Mesenchymal stem cell (in vitro differentiated cells and primary cell): Measurements from ENCODE around the gene COL18A1.

Experiments used
- DNase-seq: peaks from one replicate; pipeline ENCODE4 v3.0.0-alpha.2; 2013
- H2AFZ ChIP-seq: one replicate; pipeline ENCODE4 v1.6.1; 2013; ENCODE audit warnings: low read depth, mild to moderate bottlenecking, control low read depth, inconsistent platforms, low read length, moderate library complexity
- H2AK5ac ChIP-seq: 2 replicates; pipeline ENCODE4 v1.6.1; 2013; ENCODE audit warnings: low read length, moderate library complexity, mild to moderate bottlenecking, inconsistent platforms; ENCODE audit not compliant: severe bottlenecking
- H2BK120ac ChIP-seq: one replicate; pipeline ENCODE4 v1.6.1; 2013; ENCODE audit warnings: low read depth, mild to moderate bottlenecking, inconsistent platforms, low read length, moderate library complexity
- H2BK12ac ChIP-seq, 2 experiments: one replicate each; pipeline ENCODE4 v1.6.1; 2013; ENCODE audit warnings: inconsistent platforms in 2 of 2, low read length in 2 of 2, mild to moderate bottlenecking in 2 of 2, moderate library complexity in 2 of 2, control low read depth in 1 of 2
- H2BK15ac ChIP-seq: one replicate; pipeline ENCODE4 v1.6.1; 2013; ENCODE audit warnings: mild to moderate bottlenecking, low read depth, inconsistent platforms; ENCODE audit not compliant: poor library complexity, severe bottlenecking
- H2BK5ac ChIP-seq: 2 replicates; pipeline ENCODE4 v1.6.1; 2013; ENCODE audit warnings: low read depth, mild to moderate bottlenecking, low read length, control low read depth, inconsistent platforms; ENCODE audit not compliant: poor library complexity, severe bottlenecking
- H3K14ac ChIP-seq, 2 experiments: one replicate each; pipeline ENCODE4 v1.6.1; 2013; ENCODE audit warnings: inconsistent platforms in 2 of 2, low read length in 2 of 2, control low read depth in 1 of 2, mild to moderate bottlenecking in 1 of 2, moderate library complexity in 1 of 2
- H3K18ac ChIP-seq, 2 experiments: one replicate each; pipeline ENCODE4 v1.6.1; 2013; ENCODE audit warnings: inconsistent platforms in 2 of 2, low read length in 2 of 2, control low read depth in 1 of 2, low read depth in 1 of 2, mild to moderate bottlenecking in 1 of 2
- H3K23ac ChIP-seq, 2 experiments: one replicate each; pipeline ENCODE4 v1.6.1; 2013; ENCODE audit warnings: inconsistent platforms in 2 of 2, low read length in 2 of 2, mild to moderate bottlenecking in 2 of 2, moderate library complexity in 2 of 2, control low read depth in 1 of 2
- H3K27ac ChIP-seq: 2 replicates; pipeline ENCODE4 v1.5.1; 2013; ENCODE audit warnings: mild to moderate bottlenecking, moderate library complexity, low read length, control low read depth, inconsistent platforms; ENCODE audit not compliant: poor library complexity, severe bottlenecking
- H3K27me3 ChIP-seq, 2 experiments: 2 replicates each; pipeline versions ENCODE4 v1.6.1 to v1.7.0; 2013; ENCODE audit warnings: low read length in 2 of 2, mild to moderate bottlenecking in 2 of 2, moderate library complexity in 2 of 2, control low read depth in 1 of 2, inconsistent platforms in 1 of 2; ENCODE audit not compliant: control insufficient read depth in 1 of 2, insufficient read depth in 1 of 2
- H3K36me3 ChIP-seq, 2 experiments: 2 replicates each; pipeline versions ENCODE4 v1.6.1 to v1.7.0; 2013; ENCODE audit warnings: low read length in 2 of 2, control low read depth in 1 of 2, inconsistent platforms in 1 of 2, low read depth in 1 of 2, mild to moderate bottlenecking in 1 of 2; ENCODE audit not compliant: insufficient read depth in 2 of 2, control insufficient read depth in 1 of 2
- H3K4ac ChIP-seq, 2 experiments: one replicate each; pipeline ENCODE4 v1.6.1; 2013; ENCODE audit warnings: inconsistent platforms in 2 of 2, low read length in 2 of 2, mild to moderate bottlenecking in 2 of 2, moderate library complexity in 2 of 2, control low read depth in 1 of 2, low read depth in 1 of 2
- H3K4me1 ChIP-seq: 2 replicates; pipeline ENCODE4 v1.6.1; 2013; ENCODE audit warnings: low read depth, low read length, control low read depth; ENCODE audit not compliant: control insufficient read depth, insufficient read depth
- H3K4me2 ChIP-seq: 2 replicates; pipeline ENCODE4 v1.6.1; 2013; ENCODE audit warnings: low read length, mild to moderate bottlenecking, inconsistent platforms; ENCODE audit not compliant: poor library complexity, severe bottlenecking
- H3K4me3 ChIP-seq, 2 experiments: 2 replicates each; pipeline versions ENCODE4 v1.5.1 to v1.7.0; 2013; ENCODE audit warnings: low read length in 2 of 2, mild to moderate bottlenecking in 2 of 2, control low read depth in 1 of 2, low read depth in 1 of 2; ENCODE audit not compliant: insufficient read depth in 1 of 2
- H3K79me1 ChIP-seq: replicated peaks from 2 replicates; pipeline ENCODE4 v1.6.1; 2013; ENCODE audit warnings: mild to moderate bottlenecking, control low read depth, low read length, inconsistent platforms; ENCODE audit not compliant: poor library complexity, severe bottlenecking
- H3K9ac ChIP-seq: 2 replicates; pipeline ENCODE4 v1.7.0; 2013; ENCODE audit warnings: mild to moderate bottlenecking, low read length, moderate library complexity
- H3K9me3 ChIP-seq: 2 replicates; pipeline ENCODE4 v1.7.0; 2013; ENCODE audit warnings: mild to moderate bottlenecking, low read length; ENCODE audit not compliant: control insufficient read depth
- H4K8ac ChIP-seq: one replicate; pipeline ENCODE4 v1.6.1; 2013; ENCODE audit warnings: inconsistent platforms, mild to moderate bottlenecking, low read length, moderate library complexity
- H4K91ac ChIP-seq: one replicate; pipeline ENCODE4 v1.6.1; 2013; ENCODE audit warnings: mild to moderate bottlenecking, low read length, inconsistent platforms
- WGBS: methylation state at CpG from one replicate; pipeline ENCODE4 v1.1.7; 2013; ENCODE audit warnings: mixed read lengths; 5-methylcytosine and 5-hydroxymethylcytosine counted together

COL18A1 gene

GRCh38 chr21:45387506-45387905, 17.5 kb upstream of the COL18A1 start:
- Histone ChIP-seq H3K18ac (peak overlapping the region; percentile 52 to 65), H4K91ac (peak overlapping the region; percentile 76), H3K79me1 (no peaks in the 10 kb centered on the region), H3K4me1 (peaks cover 19% of the 10 kb centered on the region), H3K9ac (peak overlapping the region; percentile 42), H3K27me3 (peaks cover 0 to 12% of the 10 kb centered on the region in 2 experiments), H2BK12ac (peak overlapping the region; percentile 67 to 83), H3K4ac (peak overlapping the region in 1 of 2 experiments; percentile 56), H2BK120ac (no peak overlapping the region), H3K23ac (no peak overlapping the region), H3K36me3 (no peaks in the 10 kb centered on the region), H2BK5ac (no peak overlapping the region), H3K9me3 (no peaks in the 10 kb centered on the region), H3K4me2 (no peak overlapping the region), H3K14ac (peak overlapping the region in 1 of 2 experiments; percentile 46), H4K8ac (peak overlapping the region; percentile 1), H2BK15ac (no peak overlapping the region), H2AFZ (no peak overlapping the region), H2AK5ac (peak overlapping the region; percentile 21), H3K4me3 (peak overlapping the region in 1 of 2 experiments; percentile 63), H3K27ac (no peak overlapping the region)
- peak; percentile 6 for DNase-seq
- 93% methylated on average over 11 of the region's 13 CpGs for WGBS

- Histone ChIP-seq H3K4me2 (no peak overlapping the region), H3K9me3 (no peaks in the 10 kb centered on the region), H3K18ac (no peak overlapping the region), H4K8ac (no peak overlapping the region), H2BK5ac (no peak overlapping the region), H2BK120ac (no peak overlapping the region), H3K23ac (no peak overlapping the region), H2BK12ac (peak overlapping the region; percentile 23 to 83), H3K4me3 (no peak overlapping the region), H3K79me1 (no peaks in the 10 kb centered on the region), H3K4me1 (peaks cover 21% of the 10 kb centered on the region), H3K27me3 (peaks cover 0 to 14% of the 10 kb centered on the region in 2 experiments), H3K36me3 (no peaks in the 10 kb centered on the region), H2BK15ac (no peak overlapping the region), H3K9ac (peak overlapping the region; percentile 42), H2AFZ (no peak overlapping the region), H3K4ac (no peak overlapping the region), H3K27ac (no peak overlapping the region), H2AK5ac (peak overlapping the region; percentile 15), H4K91ac (peak overlapping the region; percentile 15), H3K14ac (no peak overlapping the region)
- DNase-seq: peak; percentile 32
- 81% methylated on average over 7 of the region's 7 CpGs for WGBS
Measured at GRCh38 chr21:45388011-45388521, 16.9 kb upstream of the COL18A1 start.

- Histone ChIP-seq H3K9me3 (no peaks in the 10 kb centered on the region), H2BK15ac (no peak overlapping the region), H3K79me1 (no peaks in the 10 kb centered on the region), H2BK120ac (no peak overlapping the region), H4K8ac (no peak overlapping the region), H3K36me3 (no peaks in the 10 kb centered on the region), H2BK5ac (no peak overlapping the region), H3K9ac (no peak overlapping the region), H3K4me3 (no peak overlapping the region), H2AFZ (no peak overlapping the region), H3K27ac (no peak overlapping the region), H3K4me2 (no peak overlapping the region), H2AK5ac (no peak overlapping the region), H2BK12ac (no peak overlapping the region), H3K18ac (no peak overlapping the region), H3K27me3 (peaks cover 0 to 16% of the 10 kb centered on the region in 2 experiments), H3K4me1 (peaks cover 21% of the 10 kb centered on the region), H3K14ac (no peak overlapping the region), H3K4ac (no peak overlapping the region), H3K23ac (no peak overlapping the region), H4K91ac (peak overlapping the region; percentile 21)
- 94% methylated on average over 19 of the region's 19 CpGs for whole genome bisulfite sequencing
- DNase-seq: no peak
Measured at GRCh38 chr21:45388611-45389296, 16.2 kb upstream of the COL18A1 start.

GRCh38 chr21:45390121-45390751, 14.7 kb upstream of the COL18A1 start:
- H3K4me1 ChIP-seq: peaks cover 21% of the 10 kb centered on the region
- H3K4me2 ChIP-seq: no peak overlapping the region
- no peaks in the 10 kb centered on the region for H3K9me3 ChIP-seq
- DNase-seq: no peak
- 93% methylated on average over 26 of the region's 28 CpGs for WGBS
- peak overlapping the region; percentile 71 for H2BK15ac ChIP-seq
- H3K23ac ChIP-seq: no peak overlapping the region
- H2BK12ac ChIP-seq: peak overlapping the region in 1 of 2 experiments; percentile 10
- H3K27me3 ChIP-seq: peaks cover 0 to 16% of the 10 kb centered on the region in 2 experiments
- H4K8ac ChIP-seq: no peak overlapping the region
- no peak overlapping the region for H3K9ac ChIP-seq
- H4K91ac ChIP-seq: no peak overlapping the region
- no peaks in the 10 kb centered on the region for H3K79me1 ChIP-seq
- H2AK5ac ChIP-seq: no peak overlapping the region
- H3K18ac ChIP-seq: no peak overlapping the region
- no peak overlapping the region for H2AFZ ChIP-seq
- no peaks in the 10 kb centered on the region for H3K36me3 ChIP-seq
- H2BK5ac ChIP-seq: no peak overlapping the region
- no peak overlapping the region for H3K4me3 ChIP-seq
- peak overlapping the region; percentile 35 for H2BK120ac ChIP-seq
- H3K14ac ChIP-seq: no peak overlapping the region
- H3K4ac ChIP-seq: no peak overlapping the region
- no peak overlapping the region for H3K27ac ChIP-seq
